Thymus (tissue), 14 donors: ENCODE data around the gene HOXB13. TPM values are rescaled to one million over a fixed set of nuclear protein-coding genes. Genes with fewer than 3 reads are reported as not detected.

Experiments
- DNase-seq, 9 donors: peaks; one replicate each; pipeline ENCODE4 v3.0.0-alpha.2; 2013; ENCODE audit warnings: low spot score in 9 of 9, low read depth in 6 of 9, missing footprints in 1 of 9
- H3K27ac ChIP-seq, 2 donors: one replicate each; pipeline ENCODE4 v1.5.1; 2013; ENCODE audit warnings: control low read depth in 1 of 2, low read depth in 1 of 2, low read length in 1 of 2, mild to moderate bottlenecking in 1 of 2, moderate library complexity in 1 of 2
- H3K27me3 ChIP-seq, 2 donors: one replicate each; pipeline ENCODE4 v1.5.1; 2013; ENCODE audit warnings: low read length in 1 of 2; ENCODE audit not compliant: control insufficient read depth in 2 of 2, insufficient read depth in 1 of 2
- H3K36me3 ChIP-seq, 2 donors: one replicate each; pipeline ENCODE4 v1.5.1; 2013; ENCODE audit warnings: low read length in 1 of 2, mild to moderate bottlenecking in 1 of 2, moderate library complexity in 1 of 2; ENCODE audit not compliant: control insufficient read depth in 2 of 2, insufficient read depth in 2 of 2
- H3K4me1 ChIP-seq, 2 donors: one replicate each; pipeline ENCODE4 v1.5.1; 2013; ENCODE audit warnings: low read length in 2 of 2; ENCODE audit not compliant: control insufficient read depth in 2 of 2, insufficient read depth in 2 of 2
- H3K4me3 ChIP-seq, 2 donors: one replicate each; pipeline ENCODE4 v1.5.1; 2013; ENCODE audit warnings: low read length in 2 of 2, control low read depth in 1 of 2, mild to moderate bottlenecking in 1 of 2
- H3K9me3 ChIP-seq, 2 donors: one replicate each; pipeline ENCODE4 v1.5.1; 2013; ENCODE audit warnings: low read length in 1 of 2, mild to moderate bottlenecking in 1 of 2; ENCODE audit not compliant: control insufficient read depth in 2 of 2, insufficient read depth in 1 of 2
- WGBS: extraction: QIAGEN DNeasy Blood & Tissue Kit; methylation state at CpG from one replicate; pipeline ENCODE4 v1.1.7; 2013; 5-methylcytosine and 5-hydroxymethylcytosine counted together
- long read RNA-seq, 10 donors: transcript quantifications; one replicate each; lab custom pipeline, GENCODE V29; 2026
- polyA plus RNA-seq: library from polyadenylated mRNA; stranded (reverse); fragments of 200-250 nt; gene quantifications from one replicate; pipeline ENCODE4 v1.2.3, GENCODE V29; 2013
- total RNA-seq: library from RNA; stranded (reverse); fragments of 120-200 nt; gene quantifications from one replicate; pipeline ENCODE4 v1.2.4, GENCODE V29; 2013
- donor health status: healthy.

HOXB13 gene
- total RNA-seq (0.24 TPM), polyA plus RNA-seq (0.32 TPM)
- long read RNA-seq, donor 1, result 0 reads
- long read RNA-seq, donor 2, result 0 reads
- long read RNA-seq, donor 3, result 0 reads
- long read RNA-seq, donor 4, result 0 reads
- long read RNA-seq, donor 5, result 0 reads
- long read RNA-seq, donor 6, result 0 reads
- long read RNA-seq, donor 7, result 0 reads
- long read RNA-seq, donor 8, result 0 reads
- long read RNA-seq, donor 9, result 0 reads
- long read RNA-seq, donor 10, result 0 reads

- Histone ChIP-seq H3K9me3 (peaks cover 1 to 18% of the 10 kb centered on the region in 2 donors), H3K27me3 (peaks cover 95 to 100% of the 10 kb centered on the region in 2 donors), H3K4me1 (peaks cover 0 to 9% of the 10 kb centered on the region in 2 donors), H3K27ac (no peak within 1 kb of the TSS), H3K36me3 (no peaks in the 10 kb centered on the region), H3K4me3 (no peak within 1 kb of the TSS)
- WGBS, result 8% methylated on average over 55 of the region's 55 CpGs
- no peak for DNase-seq
These were observed at the start of gene HOXB13 for GRCh38 chr17:48728232-48729231. Gene HOXB13, minus strand, starts transcription at chr17:48728750. Its CDS starts 157 bp downstream, at chr17:48728593.

- peaks cover 0 to 22% of the 10 kb centered on the region in 2 donors for H3K27me3 ChIP-seq
- H3K4me3 ChIP-seq, result no peak overlapping the region
- H3K36me3 ChIP-seq, result no peaks in the 10 kb centered on the region
- no peaks in the 10 kb centered on the region for H3K9me3 ChIP-seq
- H3K4me1 ChIP-seq, result no peaks in the 10 kb centered on the region
- DNase-seq, result no peak
- no peak overlapping the region for H3K27ac ChIP-seq
These were observed 48.1 kb upstream of the HOXB13 start for GRCh38 chr17:48776602-48777001.

GRCh38 chr17:48773245-48773644 lies 44.7 kb upstream of the HOXB13 start:
- WGBS, result 94% methylated on average over 3 of the region's 3 CpGs
- Histone ChIP-seq H3K4me3 (no peak overlapping the region), H3K4me1 (no peaks in the 10 kb centered on the region), H3K36me3 (no peaks in the 10 kb centered on the region), H3K27ac (no peak overlapping the region), H3K27me3 (peaks cover 0 to 25% of the 10 kb centered on the region in 2 donors), H3K9me3 (no peaks in the 10 kb centered on the region)
- DNase-seq, result no peak

- no peaks in the 10 kb centered on the region for H3K36me3 ChIP-seq
- WGBS, result 54% methylated on average over 3 of the region's 3 CpGs
These were observed 42.4 kb upstream of the HOXB13 start for GRCh38 chr17:48770954-48771353.

GRCh38 chr17:48769009-48769675 lies 40.6 kb upstream of the HOXB13 start:
- Histone ChIP-seq H3K4me1 (no peaks in the 10 kb centered on the region), H3K4me3 (no peak overlapping the region), H3K27ac (no peak overlapping the region), H3K27me3 (peaks cover 0 to 29% of the 10 kb centered on the region in 2 donors), H3K9me3 (no peaks in the 10 kb centered on the region), H3K36me3 (no peaks in the 10 kb centered on the region)
- DNase-seq, result no peak
- 95% methylated on average over 5 of the region's 5 CpGs for WGBS

More at GRCh38 chr17:48770954-48771353, 42.4 kb upstream of the HOXB13 start:
- no peaks in the 10 kb centered on the region for H3K9me3 ChIP-seq
- peaks cover 0 to 25% of the 10 kb centered on the region in 2 donors for H3K27me3 ChIP-seq
- no peaks in the 10 kb centered on the region for H3K4me1 ChIP-seq
- no peak overlapping the region for H3K27ac ChIP-seq
- H3K4me3 ChIP-seq, result no peak overlapping the region
- no peak for DNase-seq

GRCh38 chr17:48767263-48767774 lies 38.8 kb upstream of the HOXB13 start:
- Histone ChIP-seq H3K27me3 (peaks cover 0 to 41% of the 10 kb centered on the region in 2 donors), H3K9me3 (no peaks in the 10 kb centered on the region), H3K4me1 (no peaks in the 10 kb centered on the region), H3K4me3 (no peak overlapping the region), H3K27ac (no peak overlapping the region), H3K36me3 (no peaks in the 10 kb centered on the region)
- no peak for DNase-seq
- WGBS, result 74% methylated on average over 4 of the region's 4 CpGs

GRCh38 chr17:48761114-48761513 lies 32.6 kb upstream of the HOXB13 start:
- WGBS, result 78% methylated on average over 6 of the region's 6 CpGs
- Histone ChIP-seq H3K27me3 (peaks cover 8 to 79% of the 10 kb centered on the region in 2 donors), H3K27ac (no peak overlapping the region), H3K4me1 (no peaks in the 10 kb centered on the region), H3K9me3 (no peaks in the 10 kb centered on the region), H3K36me3 (no peaks in the 10 kb centered on the region), H3K4me3 (no peak overlapping the region)
- no peak for DNase-seq

- Histone ChIP-seq H3K27me3 (peaks cover 15 to 82% of the 10 kb centered on the region in 2 donors), H3K36me3 (no peaks in the 10 kb centered on the region)
- 81% methylated on average over 4 of the region's 4 CpGs for WGBS
These were observed 31.9 kb upstream of the HOXB13 start for GRCh38 chr17:48760411-48760810.

More at GRCh38 chr17:48760411-48760810, 31.9 kb upstream of the HOXB13 start:
- H3K27ac ChIP-seq, result no peak overlapping the region
- H3K4me3 ChIP-seq, result no peak overlapping the region
- DNase-seq, result no peak
- no peaks in the 10 kb centered on the region for H3K9me3 ChIP-seq
- H3K4me1 ChIP-seq, result no peaks in the 10 kb centered on the region
